HK-2 (cell line): ENCODE measurements around the gene APOC1.

Experiments used
- DNase-seq: peaks from one replicate; pipeline ENCODE4 v3.0.0-alpha.2; 2018; ENCODE audit not compliant: unreplicated experiment

The APOC1 gene

DNA sequence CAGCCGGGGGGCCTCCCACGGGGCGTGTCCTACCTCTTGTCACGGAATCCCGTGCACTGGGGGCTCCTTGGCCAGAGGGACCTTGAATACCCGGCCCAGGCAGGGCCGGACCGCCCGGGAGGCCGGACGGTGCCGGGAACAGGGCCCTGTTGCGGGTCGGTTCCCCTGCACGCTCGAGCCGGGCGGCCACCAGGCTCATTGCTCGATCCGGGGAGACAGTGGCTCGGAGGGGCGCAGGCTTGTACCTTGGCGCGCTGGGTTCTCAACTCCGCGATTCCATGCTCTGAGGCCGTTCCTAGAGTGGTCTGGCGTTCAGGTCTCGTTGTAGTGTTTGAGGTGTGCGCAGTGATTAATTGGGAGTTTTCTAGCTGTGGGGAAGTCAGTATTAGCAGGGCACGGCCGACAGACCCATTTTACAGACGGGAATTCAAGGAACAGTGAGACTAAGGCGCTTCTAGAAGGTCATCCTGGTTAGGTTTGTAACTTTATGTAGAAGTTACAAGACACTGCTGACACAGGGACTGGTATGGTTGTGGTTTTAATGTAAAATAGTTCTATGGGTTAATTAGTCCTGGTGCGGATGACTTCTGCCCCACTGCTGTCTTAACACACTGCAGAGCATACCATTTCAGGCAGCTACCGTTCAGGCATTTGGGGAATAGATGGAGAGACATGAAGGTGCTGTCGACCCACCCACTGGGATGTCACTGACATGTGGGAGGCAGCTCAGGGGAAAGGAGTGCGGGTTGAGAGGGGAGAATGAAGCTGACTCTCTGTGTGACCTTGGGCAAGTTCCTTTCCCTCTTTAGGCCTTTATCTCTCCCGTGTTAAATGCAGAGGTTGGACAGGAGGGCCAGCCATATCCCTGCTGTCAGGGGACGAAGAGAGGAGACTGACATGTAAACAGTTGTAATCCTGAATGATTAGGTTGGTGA lies 41.4 kb downstream of the APOC1 start:
- no peak for DNase-seq

DNA sequence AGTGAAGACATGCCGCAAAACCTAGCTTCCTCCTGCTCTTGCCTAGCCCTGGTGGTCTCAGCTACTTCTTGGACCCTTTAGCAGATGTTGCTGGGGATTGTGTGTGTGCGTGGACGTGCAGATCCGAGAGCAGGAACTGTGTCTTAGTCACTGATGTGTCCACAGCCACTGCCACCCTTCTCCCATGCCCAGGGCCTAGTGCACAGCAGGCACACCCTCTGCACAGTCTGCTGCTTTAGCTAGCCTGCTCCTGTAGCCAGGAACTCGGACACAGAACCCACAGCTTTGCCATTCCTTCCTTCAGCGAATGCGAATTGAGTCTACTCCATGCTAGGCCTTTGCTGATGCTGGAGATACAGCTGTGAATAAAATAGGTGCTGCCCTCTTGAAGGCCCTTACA lies 43.1 kb downstream of the APOC1 start:
- no peak for DNase-seq

GRCh38 chr19:44958090-44958489 lies 43.7 kb downstream of the APOC1 start:
- DNase-seq = no peak

- no peak for DNase-seq
These were observed 45.3 kb downstream of the APOC1 start for GRCh38 chr19:44959691-44960090.

DNA sequence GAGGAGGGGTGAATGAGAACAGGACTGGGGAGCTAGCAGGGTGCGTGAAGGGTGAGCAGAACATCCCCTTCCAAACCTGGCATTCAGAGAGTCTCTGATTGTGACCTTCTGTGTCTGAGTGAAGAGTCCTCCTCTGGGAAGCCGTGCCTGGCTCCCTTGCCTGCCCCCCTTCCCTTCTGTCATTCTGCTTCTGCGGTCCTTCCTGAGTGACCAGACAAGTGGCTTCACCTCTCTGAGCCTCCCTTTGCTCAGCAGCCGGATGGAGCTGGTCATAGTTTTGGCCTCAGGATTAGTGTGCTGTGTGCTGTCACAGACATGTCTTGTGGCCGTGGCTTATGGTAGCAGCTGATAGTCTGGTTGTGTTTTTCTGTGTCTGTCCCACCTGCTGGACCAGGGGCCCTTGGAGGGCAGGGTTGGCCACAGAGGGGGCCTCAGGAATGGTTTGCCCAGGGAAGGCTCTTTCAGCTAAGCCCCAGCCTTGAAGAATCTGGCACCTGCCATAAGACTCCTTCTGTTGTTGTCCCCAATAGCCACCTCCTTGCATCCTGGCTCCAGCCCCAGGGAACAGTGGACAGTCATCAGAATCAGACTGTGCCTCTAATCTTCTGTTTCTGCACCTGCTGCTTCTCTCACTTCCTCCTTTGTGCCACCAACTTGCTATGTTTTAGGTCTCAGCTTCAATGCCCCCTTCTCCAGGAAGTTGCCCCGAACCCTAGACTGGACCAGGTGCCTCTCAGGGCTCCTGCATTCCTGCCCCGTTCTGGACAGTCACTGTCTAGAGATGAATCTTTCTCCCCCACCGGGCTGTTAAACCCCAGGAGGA lies 46.7 kb downstream of the APOC1 start:
- DNase-seq = no peak

- DNase-seq = no peak
These were observed 47.4 kb downstream of the APOC1 start for GRCh38 chr19:44961821-44962220.

- DNase-seq = no peak
These were observed 53.7 kb downstream of the APOC1 start for GRCh38 chr19:44968118-44968517.

DNA sequence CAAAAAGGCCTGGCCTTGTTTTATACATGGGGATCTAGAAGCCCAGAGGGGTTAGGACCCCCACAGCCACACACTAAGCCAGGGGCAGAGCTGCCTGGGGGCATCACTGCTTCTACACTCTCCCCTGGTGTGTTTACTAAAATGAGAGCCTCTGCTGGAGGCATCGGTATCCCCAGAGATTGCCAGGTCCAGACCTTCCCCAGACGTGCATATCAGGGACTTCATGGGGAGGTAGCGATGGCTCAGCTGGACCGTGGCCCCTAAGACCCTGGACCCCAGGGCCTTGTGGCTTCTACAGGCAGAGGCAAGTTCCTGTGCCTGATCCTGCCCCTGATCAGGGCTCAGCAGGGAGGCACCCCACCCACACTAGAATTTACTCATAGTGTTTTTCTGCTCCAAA lies 54.3 kb downstream of the APOC1 start:
- DNase-seq = no peak
